NCI-H524 treated with DMSO at 0.1 percent for 48 hours (cell line): ENCODE measurements around the gene IPO4.

Experiments
- DNase-seq: peaks from one replicate; lab custom pipeline; 2025; lab: John Stamatoyannopoulos, UW

The IPO4 gene

DNA sequence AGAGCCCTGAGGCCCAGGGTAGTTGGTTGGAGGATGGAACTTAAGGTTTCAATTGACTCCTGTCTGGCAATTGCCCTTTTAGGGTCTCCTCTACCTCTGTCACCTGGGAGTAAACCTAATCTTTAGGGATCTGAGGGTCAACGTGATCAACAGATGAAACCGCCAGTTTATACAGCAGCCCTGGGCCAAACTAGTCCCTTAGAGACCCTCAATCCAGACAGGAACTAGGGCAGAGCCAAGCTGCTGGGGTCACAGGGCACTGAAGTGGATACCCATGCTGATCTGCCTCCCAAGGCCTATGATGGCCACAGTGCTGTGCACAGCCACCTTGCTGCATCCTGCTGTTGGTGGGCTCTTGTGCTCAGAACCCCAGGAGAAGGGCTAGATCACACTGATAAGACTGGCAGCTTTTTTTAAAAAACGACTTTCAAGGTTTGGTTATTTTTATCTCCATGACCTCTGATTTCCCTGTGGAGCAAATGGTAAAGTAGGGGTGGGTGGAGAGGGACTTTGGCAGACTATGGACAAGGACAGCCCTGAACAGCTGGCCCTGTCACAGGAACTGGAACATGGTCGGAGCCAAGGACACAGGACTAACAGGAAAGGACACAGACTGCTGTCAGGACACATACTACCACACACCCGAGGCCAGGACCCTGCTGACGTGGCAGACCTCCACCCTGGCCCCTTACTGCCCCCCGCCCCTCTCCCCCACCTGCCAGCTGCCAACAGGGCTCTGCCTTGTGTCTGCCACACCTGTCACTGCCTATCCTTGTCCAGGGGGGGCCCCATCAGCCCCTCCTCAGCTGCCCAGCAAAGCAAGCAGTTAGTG, 57.7 kb downstream of the IPO4 start:
- no peak for DNase-seq

DNA sequence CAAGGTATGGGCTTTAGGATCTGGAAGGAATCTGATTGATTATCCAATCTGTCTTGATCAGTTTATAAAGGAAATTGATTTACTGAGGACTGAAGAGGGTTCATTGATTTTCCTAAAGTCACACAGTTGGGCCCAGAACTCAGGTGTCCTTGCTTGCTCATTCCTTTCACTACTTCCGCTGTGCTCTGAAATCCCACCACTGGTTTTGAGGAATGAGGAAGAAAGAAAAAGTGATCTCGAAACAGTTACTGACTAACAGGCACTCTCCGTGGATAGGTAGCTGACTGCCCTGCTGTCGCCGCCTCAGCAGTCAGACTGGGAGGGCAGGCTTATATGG, 58.3 kb downstream of the IPO4 start, which contains the start of gene FITM1:
Gene FITM1, plus strand, starts transcription at position 280 of the 337 bp plus-strand sequence. CDS start 905 bp downstream, outside the sequence.
- DNase-seq: no peak
